Measurements from ENCODE around the gene NOD1.
"Not testable (repeated sequence)": the region's sequence is repeated elsewhere in the genome, so short reads cannot be mapped to it uniquely, and the experiment has no call there.

The NOD1 gene

GRCh38 chr7:30421647-30422196, 56.9 kb downstream of the NOD1 start:
- DNase-seq (ENCODE audit: low read depth in 2 of 2): no peak

- DNase-seq (ENCODE audit: low read depth in 2 of 2): no peak
Measured at GRCh38 chr7:30420662-30421061, 57.9 kb downstream of the NOD1 start.

GRCh38 chr7:30420080-30420479, 58.5 kb downstream of the NOD1 start:
- not testable (repeated sequence) for DNase-seq (ENCODE audit: low read depth in 2 of 2)

- DNase-seq (ENCODE audit: low read depth in 2 of 2): no peak
Measured at GRCh38 chr7:30413864-30414263, 64.7 kb downstream of the NOD1 start.

GRCh38 chr7:30412782-30413504, 65.6 kb downstream of the NOD1 start:
- DNase-seq (ENCODE audit: low read depth in 2 of 2): no peak

- DNase-seq (ENCODE audit: low read depth in 2 of 2): no peak
Measured at GRCh38 chr7:30411897-30412296, 66.7 kb downstream of the NOD1 start.

- DNase-seq (ENCODE audit: low read depth in 2 of 2): no peak
Measured at GRCh38 chr7:30411173-30411572, 67.4 kb downstream of the NOD1 start.

GRCh38 chr7:30406664-30407425, 71.7 kb downstream of the NOD1 start:
- no peak for DNase-seq (ENCODE audit: low read depth in 2 of 2)

- no peak for DNase-seq (ENCODE audit: low read depth in 2 of 2)
Measured at GRCh38 chr7:30405179-30405578, 73.4 kb downstream of the NOD1 start.

GRCh38 chr7:30403477-30403876, 75.1 kb downstream of the NOD1 start:
- no peak for DNase-seq (ENCODE audit: low read depth in 2 of 2)

GRCh38 chr7:30396389-30396788, 82.2 kb downstream of the NOD1 start:
- DNase-seq (ENCODE audit: low read depth in 2 of 2): no peak

- no peak for DNase-seq (ENCODE audit: low read depth in 2 of 2)
Measured at GRCh38 chr7:30395676-30396075, 82.9 kb downstream of the NOD1 start.

GRCh38 chr7:30391806-30392205, 86.8 kb downstream of the NOD1 start:
- no peak for DNase-seq (ENCODE audit: low read depth in 2 of 2)

GRCh38 chr7:30390736-30391636, 87.6 kb downstream of the NOD1 start:
- DNase-seq (ENCODE audit: low read depth in 2 of 2): no peak

- no peak for DNase-seq (ENCODE audit: low read depth in 2 of 2)
Measured at GRCh38 chr7:30389791-30390190, 88.8 kb downstream of the NOD1 start.

- no peak for DNase-seq (ENCODE audit: low read depth in 2 of 2)
Measured at GRCh38 chr7:30382607-30383006, 96.0 kb downstream of the NOD1 start.

- not testable (repeated sequence) for DNase-seq (ENCODE audit: low read depth in 2 of 2)
Measured at GRCh38 chr7:30380824-30381223, 97.8 kb downstream of the NOD1 start.

GRCh38 chr7:30380294-30380693, 98.3 kb downstream of the NOD1 start:
- no peak for DNase-seq (ENCODE audit: low read depth in 2 of 2)

- DNase-seq (ENCODE audit: low read depth in 2 of 2): no peak
Measured at GRCh38 chr7:30379741-30380140, 98.8 kb downstream of the NOD1 start.

GRCh38 chr7:30379131-30379530, 99.5 kb downstream of the NOD1 start:
- no peak for DNase-seq (ENCODE audit: low read depth in 2 of 2)

- no peak for DNase-seq (ENCODE audit: low read depth in 2 of 2)
Measured at GRCh38 chr7:30378275-30378674, 100.3 kb downstream of the NOD1 start.

All from stimulated activated CD8-positive, alpha-beta memory T cell treated with anti-CD3 and anti-CD28 coated beads, Interleukin-7, amount 100 ng/mL, for 4 hours (primary cell).